Ishikawa (cell line): ENCODE data around the gene MALRD1.

ENCODE experiments used
- CEBPB ChIP-seq: IDR thresholded peaks from 2 replicates; pipeline ENCODE4 v1.6.1; 2012
- CREB1 ChIP-seq: IDR thresholded peaks from 2 replicates; pipeline ENCODE4 v1.6.1; 2012; ENCODE audit warnings: low read depth
- EGR1 ChIP-seq: IDR thresholded peaks from 2 replicates; pipeline ENCODE4 v1.6.1; 2012
- EP300 ChIP-seq: IDR thresholded peaks from 2 replicates; pipeline ENCODE4 v1.6.1; 2012; ENCODE audit warnings: borderline replicate concordance
- NFIC ChIP-seq: IDR thresholded peaks from 2 replicates; pipeline ENCODE4 v1.6.1; 2012
- RAD21 ChIP-seq: IDR thresholded peaks from 2 replicates; pipeline ENCODE4 v1.6.1; 2012; ENCODE audit warnings: low read depth
- TAF1 ChIP-seq: IDR thresholded peaks from 2 replicates; pipeline ENCODE4 v1.6.1; 2012; ENCODE audit warnings: low read depth, mild to moderate bottlenecking
- TCF12 ChIP-seq: IDR thresholded peaks from 2 replicates; pipeline ENCODE4 v1.6.1; 2012; ENCODE audit warnings: low read depth
- TEAD4 ChIP-seq: IDR thresholded peaks from 2 replicates; pipeline ENCODE4 v1.6.1; 2012
- YY1 ChIP-seq: IDR thresholded peaks from 2 replicates; pipeline ENCODE4 v1.6.1; 2012; ENCODE audit warnings: low read depth
- TF ChIP-seq, protein P1 (sequence below): IDR thresholded peaks from 2 replicates; pipeline ENCODE4 v1.6.1; 2012; ENCODE audit warnings: low read depth, mild to moderate bottlenecking
- TF ChIP-seq, protein P2 (sequence below): IDR thresholded peaks from 2 replicates; pipeline ENCODE4 v1.6.1; 2012
- TF ChIP-seq, protein P3 (sequence below): IDR thresholded peaks from 2 replicates; pipeline ENCODE4 v1.6.1; 2012

DNA sequence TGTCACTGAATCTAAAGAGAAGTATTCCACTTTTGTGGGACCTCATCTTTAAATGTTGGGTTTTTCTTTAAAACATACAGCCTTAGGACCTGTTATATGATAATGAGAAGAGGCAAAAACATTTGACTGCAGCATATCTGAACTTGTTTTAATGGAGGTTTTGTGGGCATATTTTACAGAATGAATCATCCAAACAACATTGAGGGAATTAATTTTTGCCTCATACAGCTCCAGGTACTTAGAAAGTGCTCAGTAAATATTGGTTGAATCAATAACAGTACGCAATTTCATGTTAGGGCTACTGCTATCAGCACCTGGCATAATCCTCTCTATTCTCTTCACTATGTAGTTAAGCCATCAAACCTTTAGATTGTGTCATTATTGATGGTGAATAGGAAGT is 115.9 kb downstream of the MALRD1 start:
- TF ChIP-seq, protein P1, sequence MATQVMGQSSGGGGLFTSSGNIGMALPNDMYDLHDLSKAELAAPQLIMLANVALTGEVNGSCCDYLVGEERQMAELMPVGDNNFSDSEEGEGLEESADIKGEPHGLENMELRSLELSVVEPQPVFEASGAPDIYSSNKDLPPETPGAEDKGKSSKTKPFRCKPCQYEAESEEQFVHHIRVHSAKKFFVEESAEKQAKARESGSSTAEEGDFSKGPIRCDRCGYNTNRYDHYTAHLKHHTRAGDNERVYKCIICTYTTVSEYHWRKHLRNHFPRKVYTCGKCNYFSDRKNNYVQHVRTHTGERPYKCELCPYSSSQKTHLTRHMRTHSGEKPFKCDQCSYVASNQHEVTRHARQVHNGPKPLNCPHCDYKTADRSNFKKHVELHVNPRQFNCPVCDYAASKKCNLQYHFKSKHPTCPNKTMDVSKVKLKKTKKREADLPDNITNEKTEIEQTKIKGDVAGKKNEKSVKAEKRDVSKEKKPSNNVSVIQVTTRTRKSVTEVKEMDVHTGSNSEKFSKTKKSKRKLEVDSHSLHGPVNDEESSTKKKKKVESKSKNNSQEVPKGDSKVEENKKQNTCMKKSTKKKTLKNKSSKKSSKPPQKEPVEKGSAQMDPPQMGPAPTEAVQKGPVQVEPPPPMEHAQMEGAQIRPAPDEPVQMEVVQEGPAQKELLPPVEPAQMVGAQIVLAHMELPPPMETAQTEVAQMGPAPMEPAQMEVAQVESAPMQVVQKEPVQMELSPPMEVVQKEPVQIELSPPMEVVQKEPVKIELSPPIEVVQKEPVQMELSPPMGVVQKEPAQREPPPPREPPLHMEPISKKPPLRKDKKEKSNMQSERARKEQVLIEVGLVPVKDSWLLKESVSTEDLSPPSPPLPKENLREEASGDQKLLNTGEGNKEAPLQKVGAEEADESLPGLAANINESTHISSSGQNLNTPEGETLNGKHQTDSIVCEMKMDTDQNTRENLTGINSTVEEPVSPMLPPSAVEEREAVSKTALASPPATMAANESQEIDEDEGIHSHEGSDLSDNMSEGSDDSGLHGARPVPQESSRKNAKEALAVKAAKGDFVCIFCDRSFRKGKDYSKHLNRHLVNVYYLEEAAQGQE = no peak
- TF ChIP-seq NFIC (no peak), CREB1 (no peak), EGR1 (no peak), RAD21 (no peak), TAF1 (no peak), TEAD4 (no peak), EP300 (no peak), CEBPB (no peak), YY1 (no peak), TCF12 (no peak)
- TF ChIP-seq, protein P2, sequence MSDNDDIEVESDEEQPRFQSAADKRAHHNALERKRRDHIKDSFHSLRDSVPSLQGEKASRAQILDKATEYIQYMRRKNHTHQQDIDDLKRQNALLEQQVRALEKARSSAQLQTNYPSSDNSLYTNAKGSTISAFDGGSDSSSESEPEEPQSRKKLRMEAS = no peak
- TF ChIP-seq, protein P3, sequence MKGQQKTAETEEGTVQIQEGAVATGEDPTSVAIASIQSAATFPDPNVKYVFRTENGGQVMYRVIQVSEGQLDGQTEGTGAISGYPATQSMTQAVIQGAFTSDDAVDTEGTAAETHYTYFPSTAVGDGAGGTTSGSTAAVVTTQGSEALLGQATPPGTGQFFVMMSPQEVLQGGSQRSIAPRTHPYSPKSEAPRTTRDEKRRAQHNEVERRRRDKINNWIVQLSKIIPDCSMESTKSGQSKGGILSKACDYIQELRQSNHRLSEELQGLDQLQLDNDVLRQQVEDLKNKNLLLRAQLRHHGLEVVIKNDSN = no peak
